Panc1 (cell line): ENCODE results near the gene SIK3.

Experiments used
- POLR2AphosphoS5 ChIP-seq: IDR thresholded peaks from 2 replicates; pipeline ENCODE4 v1.6.1; 2012; ENCODE audit warnings: mild to moderate bottlenecking, low read depth, low read length, moderate library complexity
- SIN3A ChIP-seq: IDR thresholded peaks from 2 replicates; pipeline ENCODE4 v1.6.1; 2012; ENCODE audit warnings: low read depth, mild to moderate bottlenecking, low read length, moderate library complexity, borderline replicate concordance; ENCODE audit not compliant: insufficient read depth
- TF ChIP-seq, protein P1 (sequence below): fragments of 450-650 bp; IDR thresholded peaks from 2 replicates; pipeline ENCODE4 v1.5.1; 2017; ENCODE audit warnings: mild to moderate bottlenecking
- TF ChIP-seq, protein P2 (sequence below), 2 experiments: IDR thresholded peaks; 2 replicates each; pipeline ENCODE4 v1.6.1; 2011 to 2012; ENCODE audit warnings: low read depth in 2 of 2, control low read depth in 1 of 2, low read length in 1 of 2, mild to moderate bottlenecking in 1 of 2, moderate library complexity in 1 of 2; ENCODE audit not compliant: insufficient read depth in 1 of 2

DNA sequence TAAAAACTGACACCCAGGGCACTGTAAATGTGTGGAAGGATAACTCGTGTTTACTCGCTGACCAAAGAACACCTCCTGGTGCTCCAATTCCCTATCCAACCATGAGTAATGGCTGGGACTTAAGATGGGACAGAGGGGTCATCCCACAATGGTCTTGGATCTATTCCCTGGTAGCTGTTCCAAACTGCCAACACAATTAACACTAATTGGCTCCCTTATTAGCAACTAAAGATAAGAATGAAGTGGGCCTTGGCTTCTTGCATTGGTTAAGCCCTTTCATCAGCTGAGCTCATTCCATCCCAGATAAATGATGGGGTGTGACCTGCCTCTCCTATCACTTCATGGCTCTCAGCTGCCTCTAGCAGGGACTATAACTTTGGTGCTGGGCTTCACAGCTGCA is 1.5 kb upstream of the SIK3 start:
- TF ChIP-seq, protein P1, sequence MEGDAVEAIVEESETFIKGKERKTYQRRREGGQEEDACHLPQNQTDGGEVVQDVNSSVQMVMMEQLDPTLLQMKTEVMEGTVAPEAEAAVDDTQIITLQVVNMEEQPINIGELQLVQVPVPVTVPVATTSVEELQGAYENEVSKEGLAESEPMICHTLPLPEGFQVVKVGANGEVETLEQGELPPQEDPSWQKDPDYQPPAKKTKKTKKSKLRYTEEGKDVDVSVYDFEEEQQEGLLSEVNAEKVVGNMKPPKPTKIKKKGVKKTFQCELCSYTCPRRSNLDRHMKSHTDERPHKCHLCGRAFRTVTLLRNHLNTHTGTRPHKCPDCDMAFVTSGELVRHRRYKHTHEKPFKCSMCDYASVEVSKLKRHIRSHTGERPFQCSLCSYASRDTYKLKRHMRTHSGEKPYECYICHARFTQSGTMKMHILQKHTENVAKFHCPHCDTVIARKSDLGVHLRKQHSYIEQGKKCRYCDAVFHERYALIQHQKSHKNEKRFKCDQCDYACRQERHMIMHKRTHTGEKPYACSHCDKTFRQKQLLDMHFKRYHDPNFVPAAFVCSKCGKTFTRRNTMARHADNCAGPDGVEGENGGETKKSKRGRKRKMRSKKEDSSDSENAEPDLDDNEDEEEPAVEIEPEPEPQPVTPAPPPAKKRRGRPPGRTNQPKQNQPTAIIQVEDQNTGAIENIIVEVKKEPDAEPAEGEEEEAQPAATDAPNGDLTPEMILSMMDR = no peak
- TF ChIP-seq SIN3A (no peak), POLR2AphosphoS5 (no peak)
- TF ChIP-seq, protein P2, sequence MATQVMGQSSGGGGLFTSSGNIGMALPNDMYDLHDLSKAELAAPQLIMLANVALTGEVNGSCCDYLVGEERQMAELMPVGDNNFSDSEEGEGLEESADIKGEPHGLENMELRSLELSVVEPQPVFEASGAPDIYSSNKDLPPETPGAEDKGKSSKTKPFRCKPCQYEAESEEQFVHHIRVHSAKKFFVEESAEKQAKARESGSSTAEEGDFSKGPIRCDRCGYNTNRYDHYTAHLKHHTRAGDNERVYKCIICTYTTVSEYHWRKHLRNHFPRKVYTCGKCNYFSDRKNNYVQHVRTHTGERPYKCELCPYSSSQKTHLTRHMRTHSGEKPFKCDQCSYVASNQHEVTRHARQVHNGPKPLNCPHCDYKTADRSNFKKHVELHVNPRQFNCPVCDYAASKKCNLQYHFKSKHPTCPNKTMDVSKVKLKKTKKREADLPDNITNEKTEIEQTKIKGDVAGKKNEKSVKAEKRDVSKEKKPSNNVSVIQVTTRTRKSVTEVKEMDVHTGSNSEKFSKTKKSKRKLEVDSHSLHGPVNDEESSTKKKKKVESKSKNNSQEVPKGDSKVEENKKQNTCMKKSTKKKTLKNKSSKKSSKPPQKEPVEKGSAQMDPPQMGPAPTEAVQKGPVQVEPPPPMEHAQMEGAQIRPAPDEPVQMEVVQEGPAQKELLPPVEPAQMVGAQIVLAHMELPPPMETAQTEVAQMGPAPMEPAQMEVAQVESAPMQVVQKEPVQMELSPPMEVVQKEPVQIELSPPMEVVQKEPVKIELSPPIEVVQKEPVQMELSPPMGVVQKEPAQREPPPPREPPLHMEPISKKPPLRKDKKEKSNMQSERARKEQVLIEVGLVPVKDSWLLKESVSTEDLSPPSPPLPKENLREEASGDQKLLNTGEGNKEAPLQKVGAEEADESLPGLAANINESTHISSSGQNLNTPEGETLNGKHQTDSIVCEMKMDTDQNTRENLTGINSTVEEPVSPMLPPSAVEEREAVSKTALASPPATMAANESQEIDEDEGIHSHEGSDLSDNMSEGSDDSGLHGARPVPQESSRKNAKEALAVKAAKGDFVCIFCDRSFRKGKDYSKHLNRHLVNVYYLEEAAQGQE (IDR thresholded peaks at IDR 0.05; ENCODE audit: insufficient read depth in 1 of 2, low read depth in 2 of 2, low read length in 1 of 2) = no peak
